Thymus (tissue), 11 donors: ENCODE measurements around the gene LNPK. TPM values are rescaled to one million over a fixed set of nuclear protein-coding genes. Genes with fewer than 3 reads are reported as not detected.
"Not testable (repeated sequence)": the region's sequence is repeated elsewhere in the genome, so short reads cannot be mapped to it uniquely, and the experiment has no call there.

ENCODE experiments used
- DNase-seq, 9 donors: peaks; one replicate each; pipeline ENCODE4 v3.0.0-alpha.2; 2013; ENCODE audit warnings: low spot score in 9 of 9, low read depth in 6 of 9, missing footprints in 1 of 9
- H3K27ac ChIP-seq, 2 donors: one replicate each; pipeline ENCODE4 v1.5.1; 2013; ENCODE audit warnings: control low read depth in 1 of 2, low read depth in 1 of 2, low read length in 1 of 2, mild to moderate bottlenecking in 1 of 2, moderate library complexity in 1 of 2
- H3K27me3 ChIP-seq, 2 donors: one replicate each; pipeline ENCODE4 v1.5.1; 2013; ENCODE audit warnings: low read length in 1 of 2; ENCODE audit not compliant: control insufficient read depth in 2 of 2, insufficient read depth in 1 of 2
- H3K36me3 ChIP-seq, 2 donors: one replicate each; pipeline ENCODE4 v1.5.1; 2013; ENCODE audit warnings: low read length in 1 of 2, mild to moderate bottlenecking in 1 of 2, moderate library complexity in 1 of 2; ENCODE audit not compliant: control insufficient read depth in 2 of 2, insufficient read depth in 2 of 2
- H3K4me1 ChIP-seq, 2 donors: one replicate each; pipeline ENCODE4 v1.5.1; 2013; ENCODE audit warnings: low read length in 2 of 2; ENCODE audit not compliant: control insufficient read depth in 2 of 2, insufficient read depth in 2 of 2
- H3K4me3 ChIP-seq, 2 donors: one replicate each; pipeline ENCODE4 v1.5.1; 2013; ENCODE audit warnings: low read length in 2 of 2, control low read depth in 1 of 2, mild to moderate bottlenecking in 1 of 2
- H3K9me3 ChIP-seq, 2 donors: one replicate each; pipeline ENCODE4 v1.5.1; 2013; ENCODE audit warnings: low read length in 1 of 2, mild to moderate bottlenecking in 1 of 2; ENCODE audit not compliant: control insufficient read depth in 2 of 2, insufficient read depth in 1 of 2
- WGBS: extraction: QIAGEN DNeasy Blood & Tissue Kit; methylation state at CpG from one replicate; pipeline ENCODE4 v1.1.7; 2013; 5-methylcytosine and 5-hydroxymethylcytosine counted together
- polyA plus RNA-seq: library from polyadenylated mRNA; stranded (reverse); fragments of 200-250 nt; gene quantifications from one replicate; pipeline ENCODE4 v1.2.3, GENCODE V29; 2013
- total RNA-seq: library from RNA; stranded (reverse); fragments of 120-200 nt; gene quantifications from one replicate; pipeline ENCODE4 v1.2.4, GENCODE V29; 2013
- donor health status: healthy.

Gene LNPK
- total and polyA plus RNA-seq, 2 donors = 9.1 to 23.5 TPM

GRCh38 chr2:175931805-175932204 lies 70.3 kb downstream of the LNPK start:
- no peaks in the 10 kb centered on the region for H3K9me3 ChIP-seq
- no peak overlapping the region for H3K27ac ChIP-seq
- DNase-seq = peak in 1 of 9 donors; percentile 2
- H3K36me3 ChIP-seq = peaks cover 0 to 10% of the 10 kb centered on the region in 2 donors
- H3K27me3 ChIP-seq = no peaks in the 10 kb centered on the region
- no peak overlapping the region for H3K4me3 ChIP-seq
- 92% methylated on average over 2 of the region's 2 CpGs for WGBS
- no peaks in the 10 kb centered on the region for H3K4me1 ChIP-seq

GRCh38 chr2:175930504-175930903 lies 71.6 kb downstream of the LNPK start:
- H3K27ac ChIP-seq = no peak overlapping the region
- no peaks in the 10 kb centered on the region for H3K27me3 ChIP-seq
- no peaks in the 10 kb centered on the region for H3K4me1 ChIP-seq
- no peak overlapping the region for H3K4me3 ChIP-seq
- H3K9me3 ChIP-seq = no peaks in the 10 kb centered on the region
- no peak for DNase-seq
- WGBS = 92% methylated on average over 1 of the region's 1 CpG
- peaks cover 0 to 4% of the 10 kb centered on the region in 2 donors for H3K36me3 ChIP-seq

- H3K4me3 ChIP-seq = no peak overlapping the region
- no peaks in the 10 kb centered on the region for H3K27me3 ChIP-seq
- no peak for DNase-seq
- no peak overlapping the region for H3K27ac ChIP-seq
- WGBS = 93% methylated on average over 5 of the region's 5 CpGs
- no peaks in the 10 kb centered on the region for H3K9me3 ChIP-seq
- H3K4me1 ChIP-seq = no peaks in the 10 kb centered on the region
- H3K36me3 ChIP-seq = no peaks in the 10 kb centered on the region
These were observed 72.2 kb downstream of the LNPK start for GRCh38 chr2:175929850-175930249.

GRCh38 chr2:175926272-175926671 lies 75.8 kb downstream of the LNPK start:
- Histone ChIP-seq H3K27ac (no peak overlapping the region), H3K9me3 (no peaks in the 10 kb centered on the region), H3K4me3 (no peak overlapping the region), H3K36me3 (no peaks in the 10 kb centered on the region), H3K27me3 (no peaks in the 10 kb centered on the region), H3K4me1 (no peaks in the 10 kb centered on the region)
- DNase-seq = no peak
- 95% methylated on average over 2 of the region's 2 CpGs for WGBS

- no peaks in the 10 kb centered on the region for H3K36me3 ChIP-seq
- no peak overlapping the region for H3K4me3 ChIP-seq
- WGBS = 98% methylated on average over 2 of the region's 2 CpGs
- H3K27ac ChIP-seq = no peak overlapping the region
- H3K9me3 ChIP-seq = no peaks in the 10 kb centered on the region
- no peaks in the 10 kb centered on the region for H3K4me1 ChIP-seq
- DNase-seq = no peak
- no peaks in the 10 kb centered on the region for H3K27me3 ChIP-seq
These were observed 79.9 kb downstream of the LNPK start for GRCh38 chr2:175922160-175922559.

GRCh38 chr2:175918935-175919334 lies 83.1 kb downstream of the LNPK start:
- no peak for DNase-seq
- WGBS = 84% methylated on average over 3 of the region's 3 CpGs
- H3K9me3 ChIP-seq = no peaks in the 10 kb centered on the region
- H3K4me1 ChIP-seq = no peaks in the 10 kb centered on the region
- H3K4me3 ChIP-seq = no peak overlapping the region
- no peaks in the 10 kb centered on the region for H3K36me3 ChIP-seq
- no peak overlapping the region for H3K27ac ChIP-seq
- no peaks in the 10 kb centered on the region for H3K27me3 ChIP-seq

- Histone ChIP-seq H3K36me3 (no peaks in the 10 kb centered on the region), H3K4me3 (no peak overlapping the region), H3K27ac (no peak overlapping the region), H3K9me3 (no peaks in the 10 kb centered on the region), H3K27me3 (no peaks in the 10 kb centered on the region), H3K4me1 (no peaks in the 10 kb centered on the region)
- no peak for DNase-seq
- WGBS = 96% methylated on average over 3 of the region's 3 CpGs
These were observed 87.2 kb downstream of the LNPK start for GRCh38 chr2:175914846-175915245.

GRCh38 chr2:175913849-175914743 lies 88.0 kb downstream of the LNPK start:
- WGBS = 92% methylated on average over 12 of the region's 12 CpGs
- not testable (repeated sequence) for H3K4me3 ChIP-seq

GRCh38 chr2:175913267-175913666 lies 88.8 kb downstream of the LNPK start:
- H3K27me3 ChIP-seq, H3K4me1 ChIP-seq, H3K9me3 ChIP-seq, DNase-seq, H3K27ac ChIP-seq, H3K4me3 ChIP-seq, H3K36me3 ChIP-seq: not testable (repeated sequence)
- 95% methylated on average over 2 of the region's 2 CpGs for WGBS

More at GRCh38 chr2:175913849-175914743, 88.0 kb downstream of the LNPK start:
- not testable (repeated sequence) for DNase-seq, H3K27ac ChIP-seq, H3K27me3 ChIP-seq, H3K4me1 ChIP-seq, H3K36me3 ChIP-seq, H3K9me3 ChIP-seq
